AG20443 (cell line): Measurements from ENCODE around the gene SPHK2.
"Not testable (repeated sequence)": the region's sequence is repeated elsewhere in the genome, so short reads cannot be mapped to it uniquely, and the experiment has no call there.

Experiments used
- DNase-seq: peaks from one replicate; pipeline ENCODE4 v3.0.0; 2012; ENCODE audit warnings: low spot score, mixed read lengths

SPHK2 gene

DNA sequence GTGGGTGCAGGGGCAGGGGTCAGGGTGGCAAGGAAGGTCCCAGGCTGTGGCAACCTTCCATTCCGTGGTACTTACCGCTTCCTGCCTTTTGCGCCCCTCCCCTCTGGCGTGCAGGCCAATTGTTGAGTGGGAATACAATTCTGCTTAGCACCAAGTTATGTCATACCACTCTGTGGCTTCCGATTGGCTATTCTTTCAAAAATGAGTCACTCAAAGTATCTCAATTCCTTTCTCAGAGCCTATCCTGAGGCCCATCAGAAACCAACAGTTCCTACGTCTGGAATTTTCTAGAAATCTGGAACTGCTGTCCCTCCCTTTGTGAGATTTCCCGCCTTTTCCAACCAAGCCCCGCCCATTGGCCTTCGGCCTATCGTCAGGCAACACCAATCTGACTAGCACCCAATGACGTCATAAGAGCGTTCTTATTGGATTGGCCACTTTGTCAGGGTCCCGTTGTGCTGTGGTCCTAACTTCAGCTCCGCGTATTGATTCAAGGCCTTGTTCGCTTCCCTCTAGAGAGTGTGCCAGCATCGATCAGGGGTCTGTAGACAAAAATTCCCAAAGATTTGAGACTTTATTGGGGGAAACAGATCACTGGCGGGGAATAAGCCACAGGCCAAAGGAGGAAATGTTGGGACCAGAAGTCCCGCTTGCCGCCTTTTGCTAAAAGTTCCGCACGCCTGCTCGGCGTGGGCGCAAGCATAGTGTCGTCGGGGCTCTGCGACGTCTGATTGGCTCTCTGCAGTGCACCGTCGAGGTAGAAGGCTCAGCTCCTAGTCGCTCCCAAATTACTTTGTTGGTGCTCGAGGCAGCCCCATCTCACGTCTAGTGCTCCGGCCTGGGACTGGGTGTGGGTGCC is 41.8 kb downstream of the SPHK2 start:
- DNase-seq = peak; percentile 92

- DNase-seq = no peak
Observed at GRCh38 chr19:48661711-48662090, 42.4 kb downstream of the SPHK2 start.

DNA sequence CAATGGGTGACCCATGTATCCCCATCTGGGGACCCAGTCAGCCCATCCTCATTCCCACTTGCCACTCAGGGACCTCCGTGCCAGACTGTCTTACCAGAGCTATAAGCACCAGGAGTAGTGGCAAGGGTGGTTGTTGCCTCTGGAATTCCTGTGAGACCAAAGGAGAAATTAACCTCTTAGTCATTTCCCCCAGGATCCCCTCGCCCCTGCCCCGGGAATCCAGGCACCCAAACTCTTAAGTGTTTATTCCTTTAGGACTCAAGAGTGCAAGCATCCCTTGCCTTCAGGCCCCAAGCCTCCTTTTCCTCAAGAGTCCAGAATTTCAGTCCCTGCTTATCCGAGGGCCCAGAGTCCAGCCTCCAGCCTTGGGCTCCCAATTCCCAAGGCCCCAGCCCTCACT is 44.4 kb downstream of the SPHK2 start:
- no peak for DNase-seq

GRCh38 chr19:48664476-48664875 is 45.2 kb downstream of the SPHK2 start:
- no peak for DNase-seq

DNA sequence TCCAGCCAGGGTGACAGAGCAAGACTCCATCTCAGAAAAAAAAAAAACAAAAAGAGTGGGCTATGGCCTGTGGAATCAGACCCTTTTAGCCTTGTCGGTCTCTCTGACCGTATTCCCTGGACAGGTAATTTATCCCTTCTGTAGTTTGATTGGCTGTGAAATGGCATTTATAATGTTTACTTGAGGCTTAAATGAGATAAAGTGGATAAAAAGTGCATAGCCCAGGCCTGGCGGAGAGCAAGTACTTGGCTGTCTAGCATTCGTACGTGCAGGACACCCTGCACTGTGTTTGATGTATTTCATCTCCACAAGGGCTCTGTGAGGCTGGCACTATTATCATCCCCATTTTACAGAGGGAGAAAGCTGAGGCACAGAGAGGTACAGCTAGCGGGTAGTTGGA is 46.5 kb downstream of the SPHK2 start:
- DNase-seq = no peak

DNA sequence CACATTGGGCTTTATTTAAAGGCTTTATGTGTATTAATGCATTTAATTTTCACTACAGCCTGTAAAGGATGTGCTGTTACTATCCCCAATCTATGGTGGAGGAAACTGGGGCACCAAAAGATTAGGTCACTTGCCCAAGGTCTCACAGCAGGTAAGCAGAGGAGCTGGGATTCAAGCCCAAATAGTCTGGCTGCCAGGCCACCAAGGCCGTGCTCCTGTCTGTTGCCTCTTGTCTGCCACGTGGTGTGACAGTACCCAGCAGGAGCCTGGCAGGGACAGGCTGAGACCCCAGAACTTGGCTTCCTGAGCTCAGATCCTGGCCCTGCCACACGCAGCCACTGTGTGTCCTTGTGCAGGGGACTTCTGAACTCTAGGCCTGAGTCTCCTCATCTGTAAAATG is 49.0 kb downstream of the SPHK2 start:
- DNase-seq = no peak

GRCh38 chr19:48668761-48669160 is 49.5 kb downstream of the SPHK2 start:
- DNase-seq = no peak

- no peak for DNase-seq
Observed at GRCh38 chr19:48669903-48670668, 50.8 kb downstream of the SPHK2 start.

DNA sequence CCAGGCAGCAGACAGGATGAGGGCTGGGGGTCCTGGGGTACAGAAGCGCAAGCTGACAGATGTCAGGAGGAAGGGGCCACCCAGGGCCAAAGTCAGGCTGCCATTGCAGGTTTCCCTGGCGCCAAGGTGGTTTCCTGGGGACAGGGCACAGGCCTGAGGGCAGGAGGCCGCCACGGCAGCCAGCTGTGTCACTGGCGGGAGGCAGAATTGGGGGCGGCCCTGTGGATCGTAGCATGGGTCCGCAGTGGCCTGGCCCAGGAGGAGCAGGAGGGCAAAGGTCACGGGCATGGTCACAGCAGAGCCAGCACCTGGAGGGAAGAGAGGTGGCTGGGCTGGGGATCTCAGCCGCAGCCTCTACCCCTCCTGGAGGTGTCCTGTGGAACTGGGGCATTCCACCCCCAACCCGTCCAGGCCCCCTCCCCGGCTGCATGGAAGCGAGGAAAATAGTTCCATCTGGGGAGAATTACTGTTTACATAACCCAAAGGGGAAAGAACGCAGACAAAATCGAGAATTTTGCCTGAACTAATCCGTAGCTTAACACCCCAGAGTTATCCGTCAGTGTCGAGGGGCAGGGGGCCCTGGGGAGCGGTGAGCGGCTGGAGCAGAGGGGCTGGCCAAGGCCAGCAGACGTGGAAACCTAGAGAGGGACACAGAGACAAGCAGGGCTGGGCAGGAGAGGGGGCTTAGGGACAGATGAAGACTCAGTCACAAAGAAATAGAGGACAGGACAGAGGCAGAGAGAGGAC is 51.6 kb downstream of the SPHK2 start:
- DNase-seq = no peak

DNA sequence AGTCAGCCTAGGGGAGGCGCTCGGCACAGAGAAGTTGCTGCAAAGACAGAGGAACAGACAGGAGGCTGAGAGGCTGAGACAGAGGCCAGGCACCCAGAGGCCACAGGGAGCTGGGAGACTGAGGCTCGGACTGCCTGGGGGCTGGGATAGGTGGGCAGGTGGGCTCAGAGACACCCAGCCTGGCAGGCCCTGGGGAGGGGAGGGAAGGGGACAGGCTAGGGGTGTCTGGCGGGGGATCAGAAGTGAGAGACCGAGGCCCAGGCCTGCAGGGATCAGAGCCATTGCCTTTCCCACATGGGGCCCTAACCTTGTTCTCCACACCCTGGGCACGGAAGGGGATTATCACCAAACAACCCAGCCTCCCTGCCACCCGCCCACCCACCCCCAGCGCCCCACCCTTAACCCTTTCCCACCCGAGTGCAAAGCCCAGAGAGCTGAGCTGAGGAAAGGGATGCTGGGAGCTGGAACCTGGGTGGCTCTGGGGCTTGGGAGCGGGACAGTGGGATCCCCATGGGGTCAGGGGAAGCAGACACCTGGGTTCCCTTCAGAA is 52.2 kb downstream of the SPHK2 start:
- DNase-seq = no peak

GRCh38 chr19:48672994-48673393 is 53.7 kb downstream of the SPHK2 start, which contains the start of gene NTN5:
Gene NTN5 (minus strand): TSS chr19:48673017. CDS start chr19:48670986, 2,031 bp downstream.
- no peak for DNase-seq

- DNase-seq = no peak
Observed at GRCh38 chr19:48673436-48674100, 54.3 kb downstream of the SPHK2 start.

- no peak for DNase-seq
Observed at GRCh38 chr19:48674216-48674809, 55.0 kb downstream of the SPHK2 start.

- DNase-seq = peak; percentile 94
Observed at GRCh38 chr19:48674921-48675824, 55.9 kb downstream of the SPHK2 start.

DNA sequence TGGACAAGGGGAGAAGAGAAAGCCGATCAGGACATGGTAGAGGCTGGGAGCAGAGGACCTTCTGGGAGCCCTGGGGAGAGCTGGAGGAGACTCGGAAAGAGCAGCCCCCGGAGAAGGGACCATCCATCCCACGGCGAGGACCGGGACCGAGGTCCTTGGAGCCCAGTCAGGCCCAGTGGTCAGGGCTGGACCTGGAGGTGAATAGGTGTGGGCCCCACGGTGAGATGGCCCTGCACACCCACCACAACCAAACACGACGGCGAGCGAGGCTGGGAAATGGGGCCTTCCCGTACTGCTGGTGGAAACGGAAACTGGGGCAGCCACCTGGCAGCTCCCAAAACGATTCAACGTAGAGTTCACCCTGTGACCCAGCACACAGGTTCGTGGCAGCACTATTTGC is 57.2 kb downstream of the SPHK2 start:
- no peak for DNase-seq

DNA sequence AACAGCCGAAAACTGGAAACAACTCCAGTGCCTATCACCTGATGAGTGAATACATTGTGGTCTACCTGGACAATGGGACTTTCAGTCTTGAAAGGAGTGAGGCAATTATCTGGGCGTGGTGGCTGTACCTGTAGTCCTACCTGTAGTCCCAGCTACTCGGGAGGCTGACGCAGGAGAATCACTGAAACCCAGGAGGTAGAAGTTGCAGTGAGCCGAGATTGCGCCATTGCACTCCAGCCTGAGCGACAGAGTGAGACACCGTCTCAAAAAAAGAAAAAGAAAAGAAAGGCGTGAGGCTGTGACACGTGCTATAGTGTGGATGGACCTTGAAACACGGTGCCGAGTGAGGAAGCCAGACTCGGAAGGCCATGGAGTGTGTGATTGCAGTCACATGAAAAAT is 57.6 kb downstream of the SPHK2 start:
- DNase-seq = no peak

DNA sequence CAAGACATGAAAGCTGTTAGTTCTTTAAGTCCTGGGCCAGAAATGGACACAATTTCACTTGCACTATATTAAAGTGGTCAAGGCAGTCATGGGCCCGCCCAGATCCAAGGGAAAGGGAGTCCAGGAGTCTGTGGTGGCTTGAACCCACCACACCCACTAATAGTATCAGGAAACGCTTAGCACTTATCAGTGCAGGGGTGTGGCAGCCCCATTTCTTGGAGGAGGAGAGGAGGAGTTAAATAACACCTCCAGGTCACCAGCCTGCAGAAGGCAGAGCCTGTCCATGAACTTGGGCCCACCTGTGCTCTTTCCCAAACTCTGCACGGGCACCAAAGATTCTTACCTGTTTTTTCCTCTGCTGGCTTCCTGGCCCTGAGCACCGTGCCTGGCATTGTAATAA is 58.9 kb downstream of the SPHK2 start:
- no peak for DNase-seq

DNA sequence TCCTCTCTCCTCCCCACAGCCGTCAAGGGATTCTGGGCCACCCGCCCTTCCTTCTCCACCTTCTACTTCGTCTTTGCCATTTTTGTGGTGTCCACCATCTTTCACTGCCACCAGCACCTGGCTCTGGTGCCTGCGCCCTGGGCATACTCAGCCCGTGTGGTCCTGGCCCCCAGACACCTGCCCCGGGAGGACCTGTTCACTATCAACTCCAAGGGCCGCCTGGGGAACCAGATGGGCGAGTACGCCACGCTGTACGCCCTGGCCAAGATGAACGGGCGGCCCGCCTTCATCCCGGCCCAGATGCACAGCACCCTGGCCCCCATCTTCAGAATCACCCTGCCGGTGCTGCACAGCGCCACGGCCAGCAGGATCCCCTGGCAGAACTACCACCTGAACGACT is 60.7 kb downstream of the SPHK2 start:
- DNase-seq = not testable (repeated sequence)
